Lower leg skin (tissue), 3 donors: Measurements from ENCODE around the gene ANGPTL2.

Source experiments
- POLR2A ChIP-seq, 2 donors: fragments of 450-650 bp; IDR thresholded peaks; one replicate each; pipeline ENCODE4 v1.6.1; 2016 to 2017; ENCODE audit warnings: antibody characterized with exemption in 2 of 2, mild to moderate bottlenecking in 1 of 2, moderate library complexity in 1 of 2
- TF ChIP-seq, protein P1 (sequence below), 3 donors: fragments of 450-650 bp; IDR thresholded peaks; one replicate each; pipeline ENCODE4 v1.5.1; 2016; ENCODE audit warnings: antibody characterized with exemption in 3 of 3, mild to moderate bottlenecking in 3 of 3, moderate library complexity in 2 of 3

DNA sequence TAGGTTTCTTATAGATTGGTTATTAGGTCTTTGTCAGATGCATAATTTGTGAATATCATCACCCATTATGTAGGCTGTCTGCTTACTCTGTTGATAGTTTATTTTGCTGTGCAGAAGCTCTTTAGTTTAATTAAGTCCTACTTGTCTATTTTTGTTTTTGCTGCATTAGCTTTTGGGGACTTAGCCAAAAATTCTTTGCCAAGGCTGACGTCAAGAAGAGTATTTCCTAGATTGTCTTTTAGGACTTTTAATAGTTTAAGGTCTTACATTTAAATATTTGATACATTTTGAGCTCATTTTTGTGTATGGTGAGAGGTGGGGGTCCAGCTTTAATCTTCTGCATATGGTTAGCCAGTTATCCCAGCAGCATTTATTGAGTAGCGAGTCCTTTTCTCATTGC is 24.8 kb upstream of the ANGPTL2 start:
- TF ChIP-seq, protein P1, sequence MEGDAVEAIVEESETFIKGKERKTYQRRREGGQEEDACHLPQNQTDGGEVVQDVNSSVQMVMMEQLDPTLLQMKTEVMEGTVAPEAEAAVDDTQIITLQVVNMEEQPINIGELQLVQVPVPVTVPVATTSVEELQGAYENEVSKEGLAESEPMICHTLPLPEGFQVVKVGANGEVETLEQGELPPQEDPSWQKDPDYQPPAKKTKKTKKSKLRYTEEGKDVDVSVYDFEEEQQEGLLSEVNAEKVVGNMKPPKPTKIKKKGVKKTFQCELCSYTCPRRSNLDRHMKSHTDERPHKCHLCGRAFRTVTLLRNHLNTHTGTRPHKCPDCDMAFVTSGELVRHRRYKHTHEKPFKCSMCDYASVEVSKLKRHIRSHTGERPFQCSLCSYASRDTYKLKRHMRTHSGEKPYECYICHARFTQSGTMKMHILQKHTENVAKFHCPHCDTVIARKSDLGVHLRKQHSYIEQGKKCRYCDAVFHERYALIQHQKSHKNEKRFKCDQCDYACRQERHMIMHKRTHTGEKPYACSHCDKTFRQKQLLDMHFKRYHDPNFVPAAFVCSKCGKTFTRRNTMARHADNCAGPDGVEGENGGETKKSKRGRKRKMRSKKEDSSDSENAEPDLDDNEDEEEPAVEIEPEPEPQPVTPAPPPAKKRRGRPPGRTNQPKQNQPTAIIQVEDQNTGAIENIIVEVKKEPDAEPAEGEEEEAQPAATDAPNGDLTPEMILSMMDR (IDR thresholded peaks at IDR 0.05): no peak
- TF ChIP-seq POLR2A (IDR thresholded peaks at IDR 0.05): no peak
